ENCODE results near the gene ZNF560. TPM values are rescaled to one million over a fixed set of nuclear protein-coding genes. Genes with fewer than 3 reads are reported as not detected.

ZNF560 gene
- not detected in 5 replicates for total RNA-seq (2022; extraction: Qiagen RNA extraction; ENCODE audit: low read depth)

DNA sequence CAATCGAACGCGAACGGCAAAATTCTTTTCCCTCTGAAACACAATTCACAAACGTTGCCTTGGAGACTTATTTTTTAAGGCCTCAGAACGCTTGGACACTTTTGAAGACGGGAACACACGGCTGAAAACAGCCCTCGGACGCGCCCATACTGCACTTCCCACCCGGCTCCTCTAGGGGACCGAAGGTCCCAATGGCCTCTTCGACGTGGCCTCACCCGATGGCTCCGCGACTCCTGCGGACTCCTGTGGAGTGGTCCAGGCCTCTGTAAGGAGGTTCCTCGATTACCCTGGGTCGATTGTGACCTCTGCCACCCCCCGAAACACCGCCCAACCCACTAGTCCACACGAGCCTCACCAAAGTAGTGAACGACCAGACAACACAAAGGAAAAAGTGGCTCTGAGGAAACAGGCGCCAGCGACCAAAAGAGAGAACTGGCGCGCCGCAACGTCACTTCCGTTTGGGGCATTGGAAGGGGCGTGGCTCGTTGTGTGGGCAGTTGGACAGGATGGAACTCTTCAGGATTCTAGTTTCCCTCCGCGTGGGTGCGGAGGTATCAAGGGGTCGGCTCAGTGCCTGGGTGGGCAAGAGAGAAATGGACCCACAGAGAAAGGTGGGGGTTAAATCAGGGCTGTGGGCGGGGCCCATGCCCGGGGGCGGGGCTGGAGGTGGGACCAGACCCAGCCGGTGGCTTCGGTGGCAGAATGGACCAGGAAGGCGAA, at the start of gene ZNF560:
TSS of gene ZNF560 (minus strand) at position 434 of the 720 bp plus-strand sequence. CDS start 23,303 bp downstream, outside the sequence.

DNA sequence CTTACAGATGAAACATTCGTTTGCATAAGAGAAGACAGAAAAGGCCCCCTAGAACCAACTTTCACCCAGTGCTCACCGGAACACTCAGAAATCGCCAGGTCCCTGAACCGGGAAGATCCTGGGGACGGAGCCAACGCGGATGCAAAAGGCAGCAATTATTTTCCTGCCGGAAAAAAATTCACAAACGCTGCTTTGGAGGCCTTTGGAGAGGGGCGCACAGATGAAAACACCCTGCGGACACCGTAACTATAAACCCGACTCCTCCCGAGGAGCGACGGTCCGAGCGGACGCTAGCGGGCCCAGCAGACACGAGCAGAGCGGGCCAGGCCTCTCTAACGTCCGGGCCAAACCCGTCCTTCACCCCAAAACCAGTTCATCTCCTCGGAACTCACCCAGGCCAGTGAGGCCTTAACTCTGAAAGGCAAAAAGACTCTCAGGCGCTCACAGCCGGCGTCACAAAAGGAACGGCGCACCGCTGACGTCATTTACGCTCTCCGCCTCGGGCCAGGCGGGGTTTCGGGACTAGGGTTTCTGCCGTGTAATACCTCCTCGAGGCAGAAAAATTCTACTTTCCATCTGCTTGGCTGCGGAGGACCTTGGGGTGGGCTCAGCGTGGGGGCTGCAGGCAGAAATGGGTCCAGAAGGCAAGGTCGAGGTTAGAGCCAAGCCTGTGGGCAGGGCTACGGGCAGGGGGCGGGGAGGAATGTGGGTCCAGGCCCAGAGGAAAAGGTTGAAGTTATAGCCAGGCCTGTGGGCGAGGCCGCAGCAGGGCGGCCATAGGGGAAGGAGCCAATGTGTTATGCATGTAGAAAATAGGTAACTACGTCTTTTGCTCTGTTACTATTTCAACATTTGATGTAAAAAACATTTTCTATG, 40.0 kb upstream of the ZNF560 start, which contains the start of gene ZNF426:
TSS of gene ZNF426 (minus strand) at position 463 of the 876 bp plus-strand sequence. CDS start 2,413 bp downstream, outside the sequence.

DNA sequence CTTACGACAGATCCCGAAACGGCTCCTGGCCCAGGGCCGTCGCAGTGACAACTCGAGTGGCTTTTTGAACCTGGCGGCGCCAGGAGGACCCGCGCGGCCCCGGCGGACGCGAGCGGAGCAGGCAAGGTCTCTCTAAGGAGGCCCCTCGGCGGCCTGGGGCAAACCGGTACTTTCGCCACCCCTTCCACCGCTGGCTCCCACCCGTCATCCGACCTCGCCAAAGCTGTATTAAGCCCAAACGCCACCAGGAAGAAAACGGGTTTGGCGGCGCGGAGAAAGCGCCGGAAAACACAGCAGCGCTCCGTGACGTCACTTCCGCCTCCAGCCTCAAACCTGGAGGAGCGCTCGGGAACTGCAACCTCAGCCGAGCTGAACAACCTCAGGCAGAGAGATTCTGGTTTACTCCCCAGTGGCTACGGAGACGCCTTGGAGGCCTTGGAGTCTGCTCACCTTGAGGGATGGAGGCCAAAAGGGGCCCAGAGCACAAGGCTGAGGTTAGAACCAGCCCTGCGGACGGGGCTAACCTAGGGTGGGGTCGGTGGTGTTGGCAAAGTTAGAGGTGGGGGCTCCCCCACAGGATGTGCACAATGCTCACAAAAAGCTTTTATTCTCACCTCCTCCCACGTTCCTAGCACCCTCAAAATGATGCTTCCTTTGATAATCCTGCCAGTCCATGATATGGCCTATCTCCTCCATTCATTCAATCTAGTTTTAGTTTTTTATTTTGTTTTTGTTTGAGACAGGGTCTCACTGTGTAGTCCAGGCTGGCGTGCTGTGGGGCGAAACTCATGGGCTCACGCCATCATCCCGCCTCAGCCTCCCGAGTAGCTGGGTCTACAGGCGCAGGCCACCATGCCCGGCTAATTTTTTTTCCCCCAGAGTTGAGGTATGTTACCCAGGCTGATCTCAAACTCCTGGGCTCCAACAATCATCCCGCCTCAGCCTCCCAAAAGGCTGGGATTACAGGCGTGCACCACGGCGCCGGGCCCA, 62.8 kb downstream of the ZNF560 start, which contains the start of gene ZNF266:
TSS of gene ZNF266 (minus strand) at position 295 of the 990 bp plus-strand sequence. CDS start 15,484 bp downstream, outside the sequence.

Other genes with a start within 250 kb of the ZNF560 start
- not detected in 5 replicates for gene OR7E24, start 247.7 kb downstream of the ZNF560 start, total RNA-seq (2022; extraction: Qiagen RNA extraction; ENCODE audit: low read depth)
- 0.34 to 1.8 TPM (median 1.3 TPM) in 5 replicates for gene ZNF699, start 188.8 kb downstream of the ZNF560 start, total RNA-seq (2022; extraction: Qiagen RNA extraction; ENCODE audit: low read depth)
- gene ZNF559, start 174.4 kb downstream of the ZNF560 start, total RNA-seq (2022; extraction: Qiagen RNA extraction; ENCODE audit: low read depth) = 2.9 to 6.4 TPM (median 4.8 TPM) in 5 replicates
- 0.22 to 0.64 TPM (median 0.59 TPM) in 5 replicates for gene ZNF177, start 135.6 kb downstream of the ZNF560 start, total RNA-seq (2022; extraction: Qiagen RNA extraction; ENCODE audit: low read depth)
- gene ZNF266, start 63.0 kb downstream of the ZNF560 start, total RNA-seq (2022; extraction: Qiagen RNA extraction; ENCODE audit: low read depth) = 3.2 to 3.9 TPM (median 3.7 TPM) in 5 replicates
- gene ZNF426, start 40.0 kb upstream of the ZNF560 start, total RNA-seq (2022; extraction: Qiagen RNA extraction; ENCODE audit: low read depth) = 0.73 to 1.2 TPM (median 1.1 TPM) in 5 replicates
- gene ZNF121, start 85.9 kb upstream of the ZNF560 start, total RNA-seq (2022; extraction: Qiagen RNA extraction; ENCODE audit: low read depth) = 3.3 to 4.3 TPM (median 4.1 TPM) in 5 replicates
- gene ZNF561, start 122.6 kb upstream of the ZNF560 start, total RNA-seq (2022; extraction: Qiagen RNA extraction; ENCODE audit: low read depth) = 5.1 to 13.6 TPM (median 8.8 TPM) in 5 replicates
- 4.9 to 7.0 TPM (median 6.3 TPM) in 5 replicates for gene ZNF562, start 176.5 kb upstream of the ZNF560 start, total RNA-seq (2022; extraction: Qiagen RNA extraction; ENCODE audit: low read depth)